Thoracic aorta (tissue), 2 donors: ENCODE measurements around the gene KRTAP5-9. TPM values are rescaled to one million over a fixed set of nuclear protein-coding genes. Genes with fewer than 3 reads are reported as not detected.
"Not testable (repeated sequence)": the region's sequence is repeated elsewhere in the genome, so short reads cannot be mapped to it uniquely, and the experiment has no call there.

Experiments used
- ATAC-seq: fragments of 150-250 bp; one replicate; pipeline ENCODE4 v1.8.0; 2017; ENCODE audit warnings: low read depth; ENCODE audit not compliant: insufficient number of reproducible peaks, low FRiP score
- DNase-seq: peaks from one replicate; pipeline ENCODE4 v3.0.0-alpha.2; 2020; ENCODE audit warnings: low spot score
- H3K27ac ChIP-seq, 2 donors: fragments of 200-600 bp; sonication (generic); 1 replicate in 1 of 2; 2 replicates in 1 of 2; pipeline ENCODE4 v1.5.1; 2016; ENCODE audit warnings: mild to moderate bottlenecking in 2 of 2, moderate library complexity in 2 of 2
- H3K27me3 ChIP-seq: fragments of 200-600 bp; sonication (generic); replicated peaks from 2 replicates; pipeline ENCODE4 v1.6.0; 2016; ENCODE audit warnings: mild to moderate bottlenecking; ENCODE audit not compliant: insufficient read depth
- H3K36me3 ChIP-seq: fragments of 200-600 bp; sonication (generic); one replicate; pipeline ENCODE4 v1.5.1; 2016
- H3K4me1 ChIP-seq, 2 donors: fragments of 200-600 bp; sonication (generic); 1 replicate in 1 of 2; 2 replicates in 1 of 2; pipeline versions ENCODE4 v1.5.1 to v1.6.0; 2016; ENCODE audit warnings: low read depth in 2 of 2, mild to moderate bottlenecking in 1 of 2; ENCODE audit not compliant: control insufficient read depth in 1 of 2
- H3K4me3 ChIP-seq: fragments of 200-600 bp; sonication (generic); 2 replicates; pipeline ENCODE4 v1.5.1; 2016; ENCODE audit warnings: mild to moderate bottlenecking
- H3K9me3 ChIP-seq: fragments of 200-600 bp; sonication (generic); 2 replicates; pipeline ENCODE4 v1.5.1; 2016
- total RNA-seq, 2 donors: library from RNA; depleted of rRNA; stranded (reverse); fragments of >200 nt; gene quantifications; one replicate each; pipeline versions ENCODE4 v1.1.0 to v1.2.3, GENCODE V29; 2016
- TF ChIP-seq, protein P1 (sequence below): fragments of 200-600 bp; sonication (generic); IDR thresholded peaks from one replicate; pipeline ENCODE4 v1.5.1; 2019; ENCODE audit warnings: antibody characterized with exemption

Gene KRTAP5-9
- total RNA-seq, 2 donors from 2014 or later: not detected

DNA sequence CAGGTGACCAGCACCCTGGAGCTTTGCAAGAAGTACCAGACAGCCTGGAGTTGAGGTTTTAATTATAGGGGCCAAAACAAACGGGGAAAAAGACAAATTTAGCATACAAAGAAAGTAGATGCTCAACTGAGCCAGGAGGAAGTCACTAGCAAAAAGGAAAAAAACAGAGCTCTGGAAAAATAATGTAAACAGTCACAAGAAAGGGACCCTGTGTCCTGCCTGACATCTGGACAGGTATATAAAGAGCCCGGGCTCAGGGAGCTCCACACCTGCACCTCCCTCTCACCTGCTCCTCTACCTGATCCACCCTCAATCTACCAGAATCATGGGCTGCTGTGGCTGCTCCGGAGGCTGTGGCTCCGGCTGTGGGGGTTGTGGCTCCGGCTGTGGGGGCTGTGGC is 17.0 kb downstream of the KRTAP5-9 start, which contains the start of gene KRTAP5-10:
Gene KRTAP5-10 (plus strand): TSS at position 301 of the 400 bp plus-strand sequence. CDS start 25 bp downstream, at position 326.
- ATAC-seq (no peak), DNase-seq (no peak)
- TF ChIP-seq, protein P1, sequence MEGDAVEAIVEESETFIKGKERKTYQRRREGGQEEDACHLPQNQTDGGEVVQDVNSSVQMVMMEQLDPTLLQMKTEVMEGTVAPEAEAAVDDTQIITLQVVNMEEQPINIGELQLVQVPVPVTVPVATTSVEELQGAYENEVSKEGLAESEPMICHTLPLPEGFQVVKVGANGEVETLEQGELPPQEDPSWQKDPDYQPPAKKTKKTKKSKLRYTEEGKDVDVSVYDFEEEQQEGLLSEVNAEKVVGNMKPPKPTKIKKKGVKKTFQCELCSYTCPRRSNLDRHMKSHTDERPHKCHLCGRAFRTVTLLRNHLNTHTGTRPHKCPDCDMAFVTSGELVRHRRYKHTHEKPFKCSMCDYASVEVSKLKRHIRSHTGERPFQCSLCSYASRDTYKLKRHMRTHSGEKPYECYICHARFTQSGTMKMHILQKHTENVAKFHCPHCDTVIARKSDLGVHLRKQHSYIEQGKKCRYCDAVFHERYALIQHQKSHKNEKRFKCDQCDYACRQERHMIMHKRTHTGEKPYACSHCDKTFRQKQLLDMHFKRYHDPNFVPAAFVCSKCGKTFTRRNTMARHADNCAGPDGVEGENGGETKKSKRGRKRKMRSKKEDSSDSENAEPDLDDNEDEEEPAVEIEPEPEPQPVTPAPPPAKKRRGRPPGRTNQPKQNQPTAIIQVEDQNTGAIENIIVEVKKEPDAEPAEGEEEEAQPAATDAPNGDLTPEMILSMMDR: no peak
- H3K27me3 ChIP-seq: no peaks in the 10 kb centered on the region
- no peaks in the 10 kb centered on the region for H3K36me3 ChIP-seq
- no peak within 1 kb of the TSS for H3K27ac ChIP-seq
- H3K4me1 ChIP-seq: no peaks in the 10 kb centered on the region
- no peak within 1 kb of the TSS for H3K4me3 ChIP-seq
- H3K9me3 ChIP-seq: no peaks in the 10 kb centered on the region

DNA sequence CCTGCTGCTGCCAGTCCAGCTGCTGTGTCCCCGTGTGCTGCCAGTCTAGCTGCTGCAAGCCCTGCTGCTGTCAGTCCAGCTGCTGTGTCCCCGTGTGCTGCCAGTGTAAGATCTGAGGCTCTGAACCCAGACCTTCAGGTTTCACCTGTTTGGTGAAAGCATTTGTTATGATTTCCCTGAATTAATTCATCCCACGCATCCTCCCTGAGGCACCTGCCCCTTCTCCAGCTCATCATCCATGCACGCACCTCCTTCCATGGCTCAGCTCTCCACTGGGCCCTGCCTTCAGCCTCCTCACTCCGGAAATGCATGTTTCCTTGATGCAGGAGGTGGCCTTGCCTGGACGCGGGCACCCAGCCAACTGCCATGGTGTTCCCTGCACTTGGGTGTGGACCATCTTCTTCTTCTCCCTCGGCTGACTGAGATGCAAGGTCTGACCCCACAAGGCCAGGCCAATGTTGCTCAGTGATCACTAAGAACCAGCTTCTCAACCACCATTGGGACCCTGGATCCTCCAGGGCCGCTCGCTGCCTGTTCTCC is 17.9 kb downstream of the KRTAP5-9 start:
- ATAC-seq: no peak
- TF ChIP-seq, protein P1: no peak
- Histone ChIP-seq H3K9me3 (no peaks in the 10 kb centered on the region), H3K27ac (no peak overlapping the region), H3K4me1 (no peaks in the 10 kb centered on the region), H3K36me3 (no peaks in the 10 kb centered on the region), H3K27me3 (no peaks in the 10 kb centered on the region), H3K4me3 (no peak overlapping the region)
- DNase-seq: no peak

DNA sequence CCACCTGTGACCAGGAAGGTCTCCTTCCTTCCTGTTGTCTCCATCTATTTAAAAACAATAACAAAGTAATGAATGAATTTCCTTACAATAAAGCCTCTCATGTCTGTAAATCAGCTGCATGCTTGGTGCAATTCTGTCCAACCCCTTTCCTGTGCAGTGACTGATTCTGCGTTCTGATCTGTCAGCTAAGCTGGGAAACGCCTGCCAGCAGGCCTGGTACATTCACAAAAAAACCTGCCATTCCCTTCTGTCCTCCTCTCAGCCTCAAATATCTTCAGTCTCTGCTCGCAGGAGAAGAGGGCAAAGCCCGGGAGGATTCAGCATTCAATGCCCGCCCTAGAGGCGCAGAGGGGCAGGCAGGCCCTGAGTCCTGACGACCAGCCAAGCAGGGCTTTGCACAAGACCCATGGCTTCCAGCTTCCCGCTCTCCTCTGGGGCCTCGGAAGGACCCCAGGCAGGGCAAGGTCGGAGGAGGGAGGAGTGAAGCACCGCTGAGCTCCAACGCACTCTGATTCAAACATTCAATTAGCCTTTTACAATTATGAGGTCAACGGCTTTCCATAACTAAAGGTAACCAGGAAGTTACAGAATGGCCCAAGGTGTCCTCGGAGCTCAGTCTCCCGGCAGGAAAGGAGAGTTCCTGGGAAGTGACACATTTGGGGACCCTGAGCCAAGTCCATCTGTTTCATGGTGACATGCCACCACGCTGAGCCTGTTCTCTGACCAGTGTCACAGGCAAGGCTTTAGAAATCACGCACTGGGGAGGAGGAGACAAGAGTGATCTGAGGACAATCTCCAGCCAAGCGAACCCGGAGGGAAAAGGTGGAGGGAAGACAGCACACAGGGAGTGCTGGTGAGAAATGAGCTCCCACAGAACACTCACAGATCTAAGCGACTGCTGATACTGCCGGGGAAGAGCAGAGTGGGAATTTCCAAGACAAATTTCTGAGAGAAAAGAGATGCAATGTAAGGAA is 18.7 kb downstream of the KRTAP5-9 start:
- H3K4me1 ChIP-seq, H3K27ac ChIP-seq, H3K27me3 ChIP-seq, DNase-seq, H3K9me3 ChIP-seq, H3K36me3 ChIP-seq, H3K4me3 ChIP-seq, ATAC-seq: not testable (repeated sequence)

DNA sequence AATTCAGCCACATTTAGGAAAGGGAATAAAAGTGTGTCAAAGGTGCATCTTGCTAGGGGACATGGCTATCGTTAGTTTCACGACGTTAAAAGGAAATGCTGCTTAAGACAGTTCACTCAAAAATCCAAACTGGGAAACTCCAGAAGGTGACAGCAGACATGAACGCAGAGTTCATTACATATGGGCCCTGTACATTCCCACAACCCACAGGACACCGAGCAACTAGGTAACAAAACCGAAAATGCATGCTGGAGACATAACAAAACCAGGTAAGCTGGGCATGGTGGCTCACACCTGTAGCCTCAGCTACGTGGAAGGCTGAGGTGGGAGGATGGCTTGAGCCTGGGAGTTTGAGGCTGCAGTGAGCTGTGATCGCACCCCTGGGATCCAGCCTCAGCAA is 19.4 kb downstream of the KRTAP5-9 start:
- not testable (repeated sequence) for H3K27me3 ChIP-seq, ATAC-seq, H3K4me1 ChIP-seq, H3K27ac ChIP-seq, H3K4me3 ChIP-seq, DNase-seq, H3K9me3 ChIP-seq, H3K36me3 ChIP-seq

DNA sequence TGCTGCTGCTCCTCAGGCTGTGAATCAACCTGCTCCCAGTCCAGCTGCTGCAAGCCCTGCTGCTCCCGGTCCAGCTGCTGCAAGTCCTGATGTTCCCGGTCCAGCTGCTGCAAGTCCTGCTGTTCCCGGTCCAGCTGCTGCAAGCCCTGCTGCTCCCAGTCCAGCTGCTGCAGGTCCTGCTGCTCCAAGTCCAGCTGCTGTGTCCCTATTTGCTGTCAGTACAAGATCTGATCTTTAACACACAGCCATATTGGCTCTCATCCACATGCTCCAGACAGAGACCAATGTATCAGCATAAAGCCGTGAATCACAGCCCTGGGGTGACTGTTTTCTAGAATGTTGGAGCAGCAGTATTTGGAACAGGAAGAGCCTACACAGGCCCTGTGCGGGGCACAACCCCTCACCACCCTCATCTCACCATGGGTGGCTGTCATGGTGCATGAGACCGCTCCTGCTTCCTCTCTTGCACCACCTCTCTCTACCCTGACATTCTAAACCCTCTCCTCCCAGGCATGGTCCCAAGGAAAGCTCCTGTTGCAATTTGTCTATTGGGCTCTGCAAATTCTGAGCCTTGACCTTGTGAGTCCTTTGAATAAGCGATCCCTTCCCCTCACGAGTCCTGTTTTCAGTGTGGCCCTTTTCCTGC is 20.6 kb downstream of the KRTAP5-9 start:
- ATAC-seq (no peak), DNase-seq (no peak)
- TF ChIP-seq, protein P1: no peak
- no peaks in the 10 kb centered on the region for H3K27me3 ChIP-seq
- H3K27ac ChIP-seq: no peak overlapping the region
- H3K36me3 ChIP-seq: no peaks in the 10 kb centered on the region
- no peak overlapping the region for H3K4me3 ChIP-seq
- no peaks in the 10 kb centered on the region for H3K9me3 ChIP-seq
- H3K4me1 ChIP-seq: no peaks in the 10 kb centered on the region

DNA sequence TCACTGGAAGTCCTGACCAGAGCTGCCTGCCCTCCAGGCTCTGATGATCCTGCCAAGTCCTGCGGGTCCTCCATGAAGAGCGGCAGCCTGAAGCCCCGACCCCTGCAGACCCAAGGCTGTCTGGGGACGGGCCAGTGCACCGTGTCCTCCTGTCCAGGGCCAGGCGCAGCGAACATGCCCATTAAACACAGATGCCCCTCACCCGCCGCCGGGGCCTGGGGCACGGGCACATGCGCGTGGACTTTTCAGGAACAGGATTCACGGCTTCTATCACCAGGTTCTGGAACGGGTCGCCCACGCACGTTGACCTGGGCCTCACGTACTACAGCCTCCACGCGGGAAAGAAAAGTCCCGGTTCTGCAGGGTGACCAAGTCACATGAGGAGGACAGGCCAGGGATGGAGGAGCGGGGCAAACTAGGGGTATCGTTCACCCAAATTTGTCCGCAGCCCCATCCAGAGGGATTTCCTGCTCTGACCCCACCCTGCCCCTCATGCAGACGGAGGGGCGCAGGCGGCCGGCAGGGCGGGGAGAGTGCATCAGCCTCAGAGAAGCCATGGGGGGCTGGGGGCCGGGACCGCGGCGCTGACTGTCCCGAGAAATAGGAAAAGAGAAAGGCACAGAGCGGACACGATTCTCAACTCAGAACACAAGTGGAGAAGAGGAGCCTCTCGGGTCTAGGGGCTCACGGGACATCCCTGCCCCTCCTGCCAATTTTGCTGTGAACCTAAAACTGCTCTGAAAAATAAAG is 23.1 kb downstream of the KRTAP5-9 start:
- not testable (repeated sequence) for H3K27ac ChIP-seq, H3K4me1 ChIP-seq, H3K9me3 ChIP-seq, H3K36me3 ChIP-seq, ATAC-seq, H3K4me3 ChIP-seq, DNase-seq, H3K27me3 ChIP-seq
